K562 (cell line): ENCODE measurements around the gene KRT5. TPM values are rescaled to one million over a fixed set of nuclear protein-coding genes. Genes with fewer than 3 reads are reported as not detected.

Source experiments
- ATAC-seq: fragments of 200-7000 bp; cut with Tn5 transposase; 3 replicates; pipeline ENCODE4 v1.9.1; 2020; ENCODE audit warnings: moderate library complexity
- BruUV-seq: library from RNA; stranded (reverse); fragments of 400-500 nt; replicated peaks from 2 replicates; lab custom pipeline; 2021; lab: Mats Ljungman, UMichigan
- CTCF ChIA-PET: fragments of 300-600 bp; formaldehyde crosslinking; extraction: SDS; loops from one replicate; lab custom pipeline; 2021; ENCODE audit warnings: low intra/inter-chr PET ratio; lab: Yijun Ruan, JAX
- POLR2A ChIA-PET: fragments of 300-600, 350-650 bp; sonication (Branson Sonifier 250); formaldehyde crosslinking; extraction: SDS; loops from one replicate; lab custom pipeline; 2021; ENCODE audit warnings: antibody characterized with exemption, inconsistent platforms; lab: Yijun Ruan, JAX
- DNase-seq, 4 experiments: peaks; one replicate each; pipeline versions ENCODE4 v3.0.0 to v3.0.0-alpha.2; 2011 to 2018; ENCODE audit warnings: low spot score in 3 of 4, mixed read lengths in 3 of 4; ENCODE audit errors: extremely low read depth in 1 of 4
- FAIRE-seq: peaks from 2 replicates; lab custom pipeline; 2011; peaks lifted over from hg19 to GRCh38; lab: Jason Lieb, UNC
- H2AFZ ChIP-seq: 2 replicates; pipeline ENCODE4 v1.6.0; 2011; ENCODE audit warnings: low read depth, low read length, control low read depth, inconsistent platforms
- H3K27ac ChIP-seq: fragments of 200-600 bp; 3 replicates; pipeline ENCODE4 v1.8.0; 2011; ENCODE audit warnings: low read depth, mild to moderate bottlenecking, control low read depth, inconsistent platforms, low read length, moderate library complexity, mixed read lengths; ENCODE audit errors: extremely low read depth
- H3K27me3 ChIP-seq, 2 experiments: fragments of 300-600 bp in 1 of 2; 2 replicates in 1 of 2; 3 replicates in 1 of 2; pipeline versions ENCODE4 v1.6.0 to v1.8.0; 2011; ENCODE audit warnings: inconsistent platforms in 2 of 2, low read length in 2 of 2, mild to moderate bottlenecking in 1 of 2, mixed read lengths in 1 of 2, moderate library complexity in 1 of 2; ENCODE audit not compliant: control insufficient read depth in 2 of 2, insufficient read depth in 2 of 2
- H3K36me3 ChIP-seq: fragments of 300-600 bp; 3 replicates; pipeline ENCODE4 v1.8.0; 2011; ENCODE audit warnings: mild to moderate bottlenecking, low read length, inconsistent platforms; ENCODE audit not compliant: control insufficient read depth, insufficient read depth
- H3K4me1 ChIP-seq, 2 experiments: fragments of 200-600 bp in 1 of 2; replicated peaks in 1 of 2; 2 replicates in 1 of 2; 3 replicates in 1 of 2; pipeline versions ENCODE4 v1.5.1 to v1.8.0; 2011; ENCODE audit warnings: inconsistent platforms in 2 of 2, low read length in 2 of 2, mild to moderate bottlenecking in 1 of 2, mixed read lengths in 1 of 2, moderate library complexity in 1 of 2; ENCODE audit not compliant: control insufficient read depth in 2 of 2, insufficient read depth in 2 of 2
- H3K4me2 ChIP-seq: 2 replicates; pipeline ENCODE4 v1.6.1; 2011; ENCODE audit warnings: low read length, control low read depth, inconsistent platforms, mixed read lengths; ENCODE audit not compliant: insufficient read depth
- H3K4me3 ChIP-seq: fragments of 200-600 bp; sonication (generic), shearing (Covaris generic); 2 replicates; pipeline ENCODE4 v1.5.1; 2016; ENCODE audit warnings: control low read depth, inconsistent platforms
- H3K79me2 ChIP-seq: fragments of 200-600 bp; 3 replicates; pipeline ENCODE4 v1.8.0; 2011; ENCODE audit warnings: low read length, inconsistent platforms; ENCODE audit not compliant: control insufficient read depth, insufficient read depth
- H3K9ac ChIP-seq, 2 experiments: 2 replicates each; pipeline versions ENCODE4 v1.6.0 to v1.6.1; 2011; ENCODE audit warnings: low read depth in 2 of 2, low read length in 2 of 2, control low read depth in 1 of 2, inconsistent platforms in 1 of 2, mild to moderate bottlenecking in 1 of 2, mixed read lengths in 1 of 2; ENCODE audit not compliant: insufficient read depth in 1 of 2
- H3K9me1 ChIP-seq: one replicate; pipeline ENCODE4 v1.6.0; 2011; ENCODE audit warnings: inconsistent platforms, mild to moderate bottlenecking, low read length, moderate library complexity; ENCODE audit not compliant: control insufficient read depth, insufficient read depth
- H3K9me3 ChIP-seq: replicated peaks from 2 replicates; pipeline ENCODE4 v1.5.1; 2011; ENCODE audit warnings: low read depth, low read length, inconsistent platforms; ENCODE audit not compliant: control insufficient read depth, insufficient read depth
- H4K20me1 ChIP-seq: replicated peaks from 2 replicates; pipeline ENCODE4 v1.6.1; 2011; ENCODE audit warnings: low read length, inconsistent platforms, mixed read lengths; ENCODE audit not compliant: control insufficient read depth, insufficient read depth
- BRCA1 ChIP-seq, 2 experiments: fragments of 450-650 bp in 1 of 2; sonication (generic) in 1 of 2; formaldehyde crosslinking in 1 of 2; IDR thresholded peaks; 2 replicates each; pipeline versions ENCODE4 v1.5.0 to v1.6.1; 2017 to 2020; ENCODE audit warnings: mild to moderate bottlenecking in 1 of 2, missing genetic modification reagents in 1 of 2
- BRF1 ChIP-seq: IDR thresholded peaks from 3 replicates; pipeline ENCODE4 v1.6.1; 2011; ENCODE audit warnings: borderline replicate concordance, mild to moderate bottlenecking; ENCODE audit not compliant: insufficient read length; ENCODE audit errors: extremely low read depth
- CEBPB ChIP-seq: fragments of 450-650 bp; IDR thresholded peaks from 2 replicates; pipeline ENCODE4 v1.6.1; 2016; ENCODE audit warnings: missing genetic modification characterization, missing compliant biosample characterization
- IFI16 ChIP-seq: fragments of 250-450 bp; sonication (Bioruptor Pico); IDR thresholded peaks from 2 replicates; pipeline ENCODE4 v2.1.2; 2022; ENCODE audit warnings: mild to moderate bottlenecking, inconsistent platforms
- ILF3 ChIP-seq: fragments of 450-650 bp; IDR thresholded peaks from 2 replicates; pipeline ENCODE4 v1.6.1; 2018; ENCODE audit warnings: antibody characterized with exemption, mild to moderate bottlenecking, moderate library complexity, borderline replicate concordance
- TCF7L2 ChIP-seq: fragments of 150-350 bp; IDR thresholded peaks from 2 replicates; pipeline ENCODE4 v1.6.1; 2016; ENCODE audit warnings: low read depth, mild to moderate bottlenecking, low read length, moderate library complexity
- YY1 ChIP-seq, 3 experiments: IDR thresholded peaks; 2 replicates each; pipeline ENCODE4 v1.6.1; 2011; ENCODE audit warnings: low read length in 2 of 3, mild to moderate bottlenecking in 2 of 3, moderate library complexity in 2 of 3, borderline replicate concordance in 1 of 3, control low read depth in 1 of 3, low read depth in 1 of 3; ENCODE audit not compliant: insufficient read depth in 3 of 3, insufficient replicate concordance in 2 of 3, control insufficient read depth in 1 of 3, insufficient read length in 1 of 3; ENCODE audit errors: extremely low read depth in 1 of 3
- ZFP1 ChIP-seq: fragments of 450-650 bp; formaldehyde crosslinking; IDR thresholded peaks from 2 replicates; pipeline ENCODE4 v1.4.0; 2020; ENCODE audit warnings: mild to moderate bottlenecking, mixed read lengths
- ZNF140 ChIP-seq: fragments of 250-450 bp; sonication (Bioruptor Pico); IDR thresholded peaks from 2 replicates; pipeline ENCODE4 v1.8.0; 2021; ENCODE audit warnings: moderate library complexity, mild to moderate bottlenecking, inconsistent platforms
- WGBS: fragments of 100-300 bp; shearing (Covaris generic); methylation state at CpG from one replicate; pipeline ENCODE4 v1.1.6; 2016; ENCODE audit warnings: low coverage, mixed read lengths; ENCODE audit not compliant: insufficient coverage; ENCODE audit errors: missing lambda C conversion rate; 5-methylcytosine and 5-hydroxymethylcytosine counted together
- in situ Hi-C: fragments of 300-500 bp; cut with MboI; formaldehyde crosslinking; loops from 4 replicates; pipeline ENCODE4 v1.15.0; 2018; ENCODE audit warnings: inconsistent platforms, mixed read lengths
- intact Hi-C: fragments of 100-400 bp; cut with micrococcal nuclease; formaldehyde crosslinking; loops from 2 replicates; pipeline ENCODE4 v1.14.2; 2022
- polyA plus RNA-seq, 8 experiments: library from polyadenylated mRNA; depleted of rRNA in 4 of 8; stranded (reverse) in 5 of 8; unstranded in 3 of 8; fragments of >200 nt; fragmentation: Nextera tagmentation in 2 of 8; fragmentation: Illumina TruSeq in 1 of 8; extraction: Ambion mirVana in 2 of 8; extraction: Trizol in 1 of 8; gene quantifications; 2 replicates each; pipeline versions ENCODE4 v1.2.1 to v1.2.3, GENCODE V29; 2011 to 2014; ENCODE audit warnings: inconsistent platforms in 1 of 8, missing spikeins in 1 of 8
- total RNA-seq, 7 experiments: library from RNA; depleted of rRNA in 6 of 7; stranded (reverse); fragments of >200 nt in 6 of 7; fragmentation: Illumina TruSeq in 2 of 7; extraction: Trizol in 2 of 7; gene quantifications; 2 replicates each; pipeline versions ENCODE4 v1.2.1 to v1.2.3, GENCODE V29; 2011 to 2021; ENCODE audit warnings: low replicate concordance in 1 of 7
- TF ChIP-seq, protein P1 (sequence below): fragments of 250-450 bp; sonication (Bioruptor Pico); IDR thresholded peaks from 2 replicates; pipeline ENCODE4 v1.5.0; 2020; ENCODE audit warnings: mild to moderate bottlenecking, borderline replicate concordance
- TF ChIP-seq, protein P2 (sequence below), 2 experiments: fragments of 450-650 bp; conservative IDR thresholded peaks; 2 replicates each; pipeline ENCODE4 v1.6.1; 2017; ENCODE audit warnings: mild to moderate bottlenecking in 2 of 2, moderate library complexity in 2 of 2
- TF ChIP-seq, protein P3 (sequence below): IDR thresholded peaks from 2 replicates; pipeline ENCODE4 v1.6.1; 2012; ENCODE audit warnings: low read depth, low read length, improper control_type of control experiment, borderline replicate concordance

KRT5 gene
- total and polyA plus RNA-seq, 9 of the 15 experiments (the other 6 are each of a cell fraction or from before 2014, with no cell fraction given) = 0.32 TPM; not detected in 8

- intact Hi-C loops = no loop called here
- ChIA-PET POLR2A (no interaction called here), CTCF (no interaction called here)
- Histone ChIP-seq H2AFZ (no peak overlapping the region), H3K79me2 (no peaks in the 10 kb centered on the region), H3K27ac (no peak overlapping the region), H4K20me1 (peaks cover 9% of the 10 kb centered on the region; the same call in 1 of the 2 replicates), H3K4me2 (no peak overlapping the region), H3K9ac (no peak overlapping the region), H3K9me1 (no peaks in the 10 kb centered on the region), H3K4me1 (no peaks in the 10 kb centered on the region), H3K27me3 (peaks cover 3 to 56% of the 10 kb centered on the region in 2 experiments; a peak in 4 of 5 replicates), H3K4me3 (no peak overlapping the region), H3K9me3 (no peaks in the 10 kb centered on the region), H3K36me3 (no peaks in the 10 kb centered on the region)
- WGBS = 1% methylated on average over 8 of the region's 8 CpGs
- FAIRE-seq (no peak), DNase-seq (no peak), ATAC-seq (no peak)
- no TSS peak for BruUV-seq
- no peak for TF ChIP-seq BRF1
- no peak for TF ChIP-seq CEBPB (tag)
- no peak for TF ChIP-seq ZFP1 (CRISPR knock-in tag)
- TF ChIP-seq ZNF140 (CRISPR knock-in tag) = no peak
- TF ChIP-seq, protein P1, sequence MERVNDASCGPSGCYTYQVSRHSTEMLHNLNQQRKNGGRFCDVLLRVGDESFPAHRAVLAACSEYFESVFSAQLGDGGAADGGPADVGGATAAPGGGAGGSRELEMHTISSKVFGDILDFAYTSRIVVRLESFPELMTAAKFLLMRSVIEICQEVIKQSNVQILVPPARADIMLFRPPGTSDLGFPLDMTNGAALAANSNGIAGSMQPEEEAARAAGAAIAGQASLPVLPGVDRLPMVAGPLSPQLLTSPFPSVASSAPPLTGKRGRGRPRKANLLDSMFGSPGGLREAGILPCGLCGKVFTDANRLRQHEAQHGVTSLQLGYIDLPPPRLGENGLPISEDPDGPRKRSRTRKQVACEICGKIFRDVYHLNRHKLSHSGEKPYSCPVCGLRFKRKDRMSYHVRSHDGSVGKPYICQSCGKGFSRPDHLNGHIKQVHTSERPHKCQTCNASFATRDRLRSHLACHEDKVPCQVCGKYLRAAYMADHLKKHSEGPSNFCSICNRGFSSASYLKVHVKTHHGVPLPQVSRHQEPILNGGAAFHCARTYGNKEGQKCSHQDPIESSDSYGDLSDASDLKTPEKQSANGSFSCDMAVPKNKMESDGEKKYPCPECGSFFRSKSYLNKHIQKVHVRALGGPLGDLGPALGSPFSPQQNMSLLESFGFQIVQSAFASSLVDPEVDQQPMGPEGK (CRISPR knock-in tag) = no peak
- no peak for TF ChIP-seq TCF7L2
- no peak for TF ChIP-seq YY1 (IDR thresholded peaks at IDR 0.05; ENCODE audit: borderline replicate concordance in 1 of 3, control insufficient read depth in 1 of 3, extremely low read depth in 1 of 3, insufficient read depth in 3 of 3, insufficient read length in 1 of 3, insufficient replicate concordance in 2 of 3, low read depth in 1 of 3, low read length in 2 of 3)
- TF ChIP-seq BRCA1 (IDR thresholded peaks at IDR 0.05) = no peak
- no peak for TF ChIP-seq BRCA1 (CRISPR knock-in tag; IDR thresholded peaks at IDR 0.05)
- TF ChIP-seq IFI16 (CRISPR knock-in tag) = no peak
- TF ChIP-seq, protein P2, sequence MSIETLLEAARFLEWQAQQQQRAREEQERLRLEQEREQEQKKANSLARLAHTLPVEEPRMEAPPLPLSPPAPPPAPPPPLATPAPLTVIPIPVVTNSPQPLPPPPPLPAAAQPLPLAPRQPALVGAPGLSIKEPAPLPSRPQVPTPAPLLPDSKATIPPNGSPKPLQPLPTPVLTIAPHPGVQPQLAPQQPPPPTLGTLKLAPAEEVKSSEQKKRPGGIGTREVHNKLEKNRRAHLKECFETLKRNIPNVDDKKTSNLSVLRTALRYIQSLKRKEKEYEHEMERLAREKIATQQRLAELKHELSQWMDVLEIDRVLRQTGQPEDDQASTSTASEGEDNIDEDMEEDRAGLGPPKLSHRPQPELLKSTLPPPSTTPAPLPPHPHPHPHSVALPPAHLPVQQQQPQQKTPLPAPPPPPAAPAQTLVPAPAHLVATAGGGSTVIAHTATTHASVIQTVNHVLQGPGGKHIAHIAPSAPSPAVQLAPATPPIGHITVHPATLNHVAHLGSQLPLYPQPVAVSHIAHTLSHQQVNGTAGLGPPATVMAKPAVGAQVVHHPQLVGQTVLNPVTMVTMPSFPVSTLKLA (conservative IDR thresholded peaks at IDR 0.05) = no peak
- TF ChIP-seq, protein P3, sequence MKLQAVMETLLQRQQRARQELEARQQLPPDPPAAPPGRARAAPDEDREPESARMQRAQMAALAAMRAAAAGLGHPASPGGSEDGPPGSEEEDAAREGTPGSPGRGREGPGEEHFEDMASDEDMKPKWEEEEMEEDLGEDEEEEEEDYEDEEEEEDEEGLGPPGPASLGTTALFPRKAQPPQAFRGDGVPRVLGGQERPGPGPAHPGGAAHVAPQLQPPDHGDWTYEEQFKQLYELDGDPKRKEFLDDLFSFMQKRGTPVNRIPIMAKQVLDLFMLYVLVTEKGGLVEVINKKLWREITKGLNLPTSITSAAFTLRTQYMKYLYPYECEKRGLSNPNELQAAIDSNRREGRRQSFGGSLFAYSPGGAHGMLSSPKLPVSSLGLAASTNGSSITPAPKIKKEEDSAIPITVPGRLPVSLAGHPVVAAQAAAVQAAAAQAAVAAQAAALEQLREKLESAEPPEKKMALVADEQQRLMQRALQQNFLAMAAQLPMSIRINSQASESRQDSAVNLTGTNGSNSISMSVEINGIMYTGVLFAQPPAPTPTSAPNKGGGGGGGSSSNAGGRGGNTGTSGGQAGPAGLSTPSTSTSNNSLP = no peak
- TF ChIP-seq ILF3 = no peak
- in situ Hi-C loops = no loop called here
Observed at GRCh38 chr12:52526511-52526951, 6.3 kb upstream of the KRT5 start.
